ENCODE results near the gene MAP3K20.

Gene MAP3K20

DNA sequence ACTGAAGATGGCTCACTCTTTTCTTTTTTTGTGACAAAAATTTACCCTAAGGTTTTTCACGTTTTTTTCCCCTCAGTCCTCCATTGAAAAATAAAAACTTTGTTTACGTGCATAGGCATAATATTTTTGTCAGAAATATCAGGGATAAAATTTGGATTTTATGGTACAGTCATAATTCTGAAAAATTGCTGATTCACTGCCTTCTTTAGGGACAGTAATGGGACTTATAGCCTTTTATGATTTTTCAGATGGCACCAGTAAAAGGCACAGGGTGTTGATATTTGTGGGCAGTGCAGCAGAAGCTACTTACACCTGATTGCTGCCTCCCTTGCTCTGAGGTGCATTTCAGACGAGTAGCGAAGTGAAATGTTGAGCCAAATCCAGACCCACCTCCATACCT is 139.7 kb downstream of the MAP3K20 start:
- Histone ChIP-seq H4K20me1 (ENCODE audit: insufficient read depth, low read length) (no peaks in the 10 kb centered on the region), H3K79me2 (ENCODE audit: insufficient read depth, low read length) (no peaks in the 10 kb centered on the region), H3K9me3 (ENCODE audit: insufficient read depth, low read length, severe bottlenecking) (no peaks in the 10 kb centered on the region), H3K27ac (ENCODE audit: low read length) (no peak overlapping the region), H3K4me3 (ENCODE audit: low read depth in 1 of 2, low read length in 2 of 2) (no peak overlapping the region), H3K4me2 (ENCODE audit: insufficient read depth, low read length) (no peak overlapping the region), H3K27me3 (ENCODE audit: insufficient read depth, low read length, poor library complexity) (no peaks in the 10 kb centered on the region), H3K36me3 (ENCODE audit: insufficient read depth, low read length) (peaks cover 8% of the 10 kb centered on the region), H2AFZ (ENCODE audit: low read depth, low read length) (no peak overlapping the region), H3K9ac (ENCODE audit: low read depth, low read length) (no peak overlapping the region), H3K4me1 (ENCODE audit: insufficient read depth, low read length) (peaks cover 5% of the 10 kb centered on the region; the same call in 1 of the 2 replicates)
- TF ChIP-seq EZH2 (IDR thresholded peaks at IDR 0.05; ENCODE audit: borderline replicate concordance, low read depth, low read length, severe bottlenecking) = no peak
- no peak for TF ChIP-seq CTCF (IDR thresholded peaks at IDR 0.05; ENCODE audit: borderline replicate concordance, extremely low read depth, low read length, poor library complexity, severe bottlenecking)
- DNase-seq (no peak), ATAC-seq (ENCODE audit: insufficient read depth, low read depth) (no peak)

DNA sequence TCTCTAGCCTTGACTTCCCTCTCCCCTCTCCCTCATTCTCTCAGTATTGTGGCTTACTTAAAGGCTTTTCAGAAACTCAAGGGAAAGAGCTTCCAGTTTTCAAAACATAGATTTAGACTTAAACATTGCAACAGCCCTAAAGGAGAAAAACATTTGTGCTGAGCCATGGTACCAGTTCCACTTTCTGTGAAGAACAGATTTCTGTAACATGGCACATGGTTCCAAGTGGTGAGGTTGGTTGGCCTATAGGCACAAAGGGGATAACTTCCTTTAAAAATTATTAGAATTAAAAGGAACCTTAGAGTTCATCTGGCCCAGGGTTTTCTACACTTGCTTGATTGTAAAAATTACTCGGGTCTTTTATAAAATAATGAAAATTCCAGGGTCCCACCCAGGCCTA is 140.4 kb downstream of the MAP3K20 start:
- no peak for ATAC-seq (ENCODE audit: insufficient read depth, low read depth)
- H3K79me2 ChIP-seq (ENCODE audit: insufficient read depth, low read length) = no peaks in the 10 kb centered on the region

GRCh38 chr2:173216668-173217067 is 141.0 kb downstream of the MAP3K20 start:
- ATAC-seq (ENCODE audit: insufficient read depth, low read depth) = no peak
- no peak overlapping the region for H2AFZ ChIP-seq (ENCODE audit: low read depth, low read length)
- H3K79me2 ChIP-seq (ENCODE audit: insufficient read depth, low read length) = no peaks in the 10 kb centered on the region
- no peak overlapping the region for H3K4me3 ChIP-seq (ENCODE audit: low read depth in 1 of 2, low read length in 2 of 2)
- TF ChIP-seq EZH2 (IDR thresholded peaks at IDR 0.05; ENCODE audit: borderline replicate concordance, low read depth, low read length, severe bottlenecking) = no peak
- TF ChIP-seq CTCF (IDR thresholded peaks at IDR 0.05; ENCODE audit: borderline replicate concordance, extremely low read depth, low read length, poor library complexity, severe bottlenecking) = no peak
- H3K9ac ChIP-seq (ENCODE audit: low read depth, low read length) = no peak overlapping the region
- no peaks in the 10 kb centered on the region for H3K9me3 ChIP-seq (ENCODE audit: insufficient read depth, low read length, severe bottlenecking)
- peaks cover 5% of the 10 kb centered on the region; the same call in 1 of the 2 replicates for H3K4me1 ChIP-seq (ENCODE audit: insufficient read depth, low read length)
- DNase-seq = no peak
- H3K36me3 ChIP-seq (ENCODE audit: insufficient read depth, low read length) = no peaks in the 10 kb centered on the region; the same call in 1 of the 2 replicates
- H3K27me3 ChIP-seq (ENCODE audit: insufficient read depth, low read length, poor library complexity) = no peaks in the 10 kb centered on the region
- H3K27ac ChIP-seq (ENCODE audit: low read length) = no peak overlapping the region
- H4K20me1 ChIP-seq (ENCODE audit: insufficient read depth, low read length) = no peaks in the 10 kb centered on the region
- H3K4me2 ChIP-seq (ENCODE audit: insufficient read depth, low read length) = no peak overlapping the region

More for the DNA sequence above, 140.4 kb downstream of the MAP3K20 start:
- Histone ChIP-seq H3K4me3 (ENCODE audit: low read depth in 1 of 2, low read length in 2 of 2) (no peak overlapping the region), H3K4me1 (ENCODE audit: insufficient read depth, low read length) (peaks cover 5% of the 10 kb centered on the region; the same call in 1 of the 2 replicates), H3K27ac (ENCODE audit: low read length) (no peak overlapping the region), H3K4me2 (ENCODE audit: insufficient read depth, low read length) (no peak overlapping the region), H3K36me3 (ENCODE audit: insufficient read depth, low read length) (peaks cover 5% of the 10 kb centered on the region), H3K9me3 (ENCODE audit: insufficient read depth, low read length, severe bottlenecking) (no peaks in the 10 kb centered on the region), H3K27me3 (ENCODE audit: insufficient read depth, low read length, poor library complexity) (no peaks in the 10 kb centered on the region), H4K20me1 (ENCODE audit: insufficient read depth, low read length) (no peaks in the 10 kb centered on the region), H3K9ac (ENCODE audit: low read depth, low read length) (no peak overlapping the region), H2AFZ (ENCODE audit: low read depth, low read length) (no peak overlapping the region)
- no peak for DNase-seq
- no peak for TF ChIP-seq CTCF (IDR thresholded peaks at IDR 0.05; ENCODE audit: borderline replicate concordance, extremely low read depth, low read length, poor library complexity, severe bottlenecking)
- no peak for TF ChIP-seq EZH2 (IDR thresholded peaks at IDR 0.05; ENCODE audit: borderline replicate concordance, low read depth, low read length, severe bottlenecking)

Data from DND-41 (cell line).